ENCODE results near the gene ATP8B4.

Gene ATP8B4

GRCh38 chr15:50059203-50059772, 59.7 kb downstream of the ATP8B4 start:
- DNase-seq: no peak

GRCh38 chr15:50057905-50058639, 61.0 kb downstream of the ATP8B4 start:
- DNase-seq: no peak

GRCh38 chr15:50057196-50057595, 61.8 kb downstream of the ATP8B4 start:
- DNase-seq: no peak

- DNase-seq: no peak
Measured at GRCh38 chr15:50055750-50056157, 63.3 kb downstream of the ATP8B4 start.

GRCh38 chr15:50055332-50055731, 63.7 kb downstream of the ATP8B4 start:
- DNase-seq: no peak

- DNase-seq: no peak
Measured at GRCh38 chr15:50053055-50053856, 65.8 kb downstream of the ATP8B4 start.

GRCh38 chr15:50051811-50052419, 67.1 kb downstream of the ATP8B4 start:
- DNase-seq: no peak

- no peak for DNase-seq
Measured at GRCh38 chr15:50050986-50051743, 67.9 kb downstream of the ATP8B4 start.

GRCh38 chr15:50049871-50050270, 69.2 kb downstream of the ATP8B4 start:
- no peak for DNase-seq

GRCh38 chr15:50046867-50047266, 72.2 kb downstream of the ATP8B4 start:
- no peak for DNase-seq

GRCh38 chr15:50046159-50046558, 72.9 kb downstream of the ATP8B4 start:
- no peak for DNase-seq

GRCh38 chr15:50044904-50045303, 74.1 kb downstream of the ATP8B4 start:
- DNase-seq: no peak

GRCh38 chr15:50044406-50044805, 74.6 kb downstream of the ATP8B4 start:
- no peak for DNase-seq

GRCh38 chr15:50042775-50043174, 76.3 kb downstream of the ATP8B4 start:
- no peak for DNase-seq

GRCh38 chr15:50030456-50030855, 88.6 kb downstream of the ATP8B4 start:
- no peak for DNase-seq

- DNase-seq: no peak
Measured at GRCh38 chr15:50028326-50028725, 90.7 kb downstream of the ATP8B4 start.

GRCh38 chr15:50024281-50024680, 94.8 kb downstream of the ATP8B4 start:
- DNase-seq: no peak

- no peak for DNase-seq
Measured at GRCh38 chr15:50018491-50018890, 100.5 kb downstream of the ATP8B4 start.

GRCh38 chr15:50017522-50017921, 101.5 kb downstream of the ATP8B4 start:
- no peak for DNase-seq

- no peak for DNase-seq
Measured at GRCh38 chr15:50016951-50017350, 102.1 kb downstream of the ATP8B4 start.

- DNase-seq: no peak
Measured at GRCh38 chr15:50012790-50013189, 106.2 kb downstream of the ATP8B4 start.

GRCh38 chr15:50009634-50010033, 109.4 kb downstream of the ATP8B4 start:
- no peak for DNase-seq
